C4-2B (cell line): Measurements from ENCODE around the gene ADAP1.

Experiments used
- CTCF ChIP-seq: fragments of 450-650 bp; conservative IDR thresholded peaks from 2 replicates; pipeline ENCODE4 v1.5.1; 2017; ENCODE audit warnings: mild to moderate bottlenecking
- ZFX ChIP-seq: fragments of 450-650 bp; IDR thresholded peaks from 2 replicates; pipeline ENCODE4 v1.6.1; 2017

- no peak for TF ChIP-seq CTCF
- no peak for TF ChIP-seq ZFX
These were observed 87.5 kb downstream of the ADAP1 start for GRCh38 chr7:867001-867405.
